Measurements from ENCODE around the gene PURB.
"Not testable (repeated sequence)": the region's sequence is repeated elsewhere in the genome, so short reads cannot be mapped to it uniquely, and the experiment has no call there.

PURB gene

GRCh38 chr7:44881610-44882009 lies 3.7 kb downstream of the PURB start:
- no peak for TF ChIP-seq CTCF (IDR thresholded peaks at IDR 0.05; ENCODE audit: extremely low read depth, missing control alignments)
- no peak for DNase-seq (ENCODE audit: low spot score)

GRCh38 chr7:44881066-44881600 lies 4.2 kb downstream of the PURB start:
- no peak for TF ChIP-seq CTCF (IDR thresholded peaks at IDR 0.05; ENCODE audit: extremely low read depth, missing control alignments)
- DNase-seq (ENCODE audit: low spot score) = no peak

GRCh38 chr7:44880317-44881018 lies 4.9 kb downstream of the PURB start:
- no peak for DNase-seq (ENCODE audit: low spot score)
- no peak for TF ChIP-seq CTCF (IDR thresholded peaks at IDR 0.05; ENCODE audit: extremely low read depth, missing control alignments)

GRCh38 chr7:44876393-44876792 lies 8.9 kb downstream of the PURB start:
- DNase-seq (ENCODE audit: low spot score) = no peak
- TF ChIP-seq CTCF (IDR thresholded peaks at IDR 0.05; ENCODE audit: extremely low read depth, missing control alignments) = no peak

- no peak for TF ChIP-seq CTCF (IDR thresholded peaks at IDR 0.05; ENCODE audit: extremely low read depth, missing control alignments)
- DNase-seq (ENCODE audit: low spot score) = no peak
Measured at GRCh38 chr7:44875241-44875640, 10.1 kb downstream of the PURB start.

GRCh38 chr7:44872787-44873186 lies 12.5 kb downstream of the PURB start:
- TF ChIP-seq CTCF (IDR thresholded peaks at IDR 0.05; ENCODE audit: extremely low read depth, missing control alignments) = no peak
- DNase-seq (ENCODE audit: low spot score) = no peak

- DNase-seq (ENCODE audit: low spot score) = not testable (repeated sequence)
Measured at GRCh38 chr7:44871918-44872317, 13.4 kb downstream of the PURB start.

- DNase-seq (ENCODE audit: low spot score) = not testable (repeated sequence)
Measured at GRCh38 chr7:44870780-44871179, 14.6 kb downstream of the PURB start.

GRCh38 chr7:44870336-44870735 lies 15.0 kb downstream of the PURB start:
- DNase-seq (ENCODE audit: low spot score) = not testable (repeated sequence)

Data from GM20000 (cell line).